ENCODE data around the gene PPP2R2B.

DNA sequence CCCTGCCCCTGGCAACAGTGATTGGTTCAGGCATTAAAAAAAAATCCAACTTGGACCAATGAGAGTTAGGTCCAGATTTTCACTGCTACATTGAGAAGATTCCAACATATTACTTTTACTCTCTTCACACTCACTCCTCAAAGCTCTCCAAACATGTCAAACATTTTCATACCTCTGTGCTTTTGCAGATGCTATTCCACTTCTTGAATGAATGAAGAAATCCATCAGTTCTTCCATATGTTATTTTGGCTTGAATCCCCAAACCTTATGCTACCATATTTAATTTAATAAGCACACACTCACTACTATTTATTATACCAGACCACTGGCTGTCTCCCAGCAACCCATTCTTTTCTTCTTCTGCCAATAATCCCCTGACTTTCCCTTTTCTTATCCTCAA lies 87.1 kb downstream of the PPP2R2B start:
- no peak for TF ChIP-seq CTCF (optimal IDR thresholded peaks at IDR 0.05 in 1 of 3, IDR thresholded peaks at IDR 0.05 in 1 of 3, conservative IDR thresholded peaks at IDR 0.05 in 1 of 3; ENCODE audit: extremely low read depth in 1 of 3, insufficient read depth in 2 of 3, low read length in 3 of 3)
- no peak for TF ChIP-seq EZH2 (IDR thresholded peaks at IDR 0.05; ENCODE audit: low read length)
